Myocyte (in vitro differentiated cells): ENCODE results near the gene SLC35D2. TPM values are rescaled to one million over a fixed set of nuclear protein-coding genes. Genes with fewer than 3 reads are reported as not detected.
A peak's percentile ranks its signal among the peaks of the same experiment; 100 is the strongest.

ENCODE experiments used
- DNase-seq: peaks from one replicate; pipeline ENCODE4 v3.0.0-alpha.2; 2012; ENCODE audit warnings: low read depth
- polyA plus RNA-seq: library from polyadenylated mRNA; unstranded; fragments of >200 nt; gene quantifications from one replicate; pipeline ENCODE4 v1.2.1, GENCODE V29; 2012; ENCODE audit warnings: missing spikeins
- total RNA-seq: library from RNA; depleted of rRNA; stranded (reverse); fragments of >200 nt; gene quantifications from 2 replicates; pipeline ENCODE4 v1.2.3, GENCODE V29; 2014

The SLC35D2 gene
- 14.5 and 14.7 TPM in 2 replicates for total RNA-seq
- 8.3 TPM for polyA plus RNA-seq

- peak; percentile 78 for DNase-seq
Observed at GRCh38 chr9:96383165-96383942, at the start of gene SLC35D2. Gene SLC35D2 (minus strand): TSS chr9:96383711. CDS start chr9:96383634, 77 bp downstream.

- DNase-seq: no peak
Observed at GRCh38 chr9:96430377-96430776, 46.9 kb upstream of the SLC35D2 start.

DNA sequence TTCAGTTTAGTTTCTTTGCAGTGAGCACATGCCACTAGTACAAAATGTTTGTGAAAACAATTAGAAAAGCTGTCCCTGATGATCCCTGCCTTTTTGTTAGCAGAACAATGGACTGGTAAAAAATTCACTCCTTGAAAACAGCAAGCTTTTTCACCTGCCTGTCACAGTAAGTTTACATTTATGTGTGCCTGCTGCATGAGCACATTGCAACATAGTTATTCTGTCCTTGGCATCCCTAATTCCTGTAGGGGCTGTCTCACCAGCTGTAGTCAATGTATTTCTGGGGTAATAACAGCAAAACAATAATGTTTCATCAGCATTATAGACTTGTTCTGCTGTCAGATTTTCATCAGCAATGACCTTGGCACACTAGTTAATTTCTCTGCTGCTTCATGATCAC is 46.2 kb upstream of the SLC35D2 start:
- DNase-seq: no peak

DNA sequence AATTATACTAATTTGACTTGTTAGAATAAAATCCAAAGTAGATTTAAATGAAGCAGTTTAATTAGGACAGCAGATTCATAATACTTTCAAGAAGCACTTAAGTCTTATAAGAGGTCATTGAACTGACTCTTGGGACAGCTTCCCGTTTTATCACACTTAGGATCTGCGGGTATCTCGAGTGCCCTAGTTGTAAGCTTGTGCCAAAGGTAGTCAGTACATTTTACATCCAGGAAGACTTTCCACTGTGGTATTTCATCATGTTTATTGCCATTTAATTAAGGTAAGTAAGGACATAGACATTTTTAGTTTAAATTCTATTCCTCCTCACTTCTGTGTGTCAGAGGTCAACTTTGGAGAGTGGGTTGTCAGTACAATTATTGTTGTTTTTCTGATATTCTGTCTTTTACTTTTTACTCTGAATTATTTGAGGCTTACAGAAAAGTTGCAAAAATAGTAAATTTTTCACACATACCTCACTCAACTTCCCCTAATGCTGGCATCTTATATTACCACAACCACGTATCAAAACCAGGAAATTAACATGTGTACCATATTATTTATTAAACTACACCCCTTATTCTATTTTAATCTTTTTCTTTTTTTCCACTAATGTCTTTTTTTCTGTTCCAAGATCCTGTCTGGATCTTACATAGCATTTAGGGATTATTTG is 42.1 kb upstream of the SLC35D2 start:
- DNase-seq: no peak

DNA sequence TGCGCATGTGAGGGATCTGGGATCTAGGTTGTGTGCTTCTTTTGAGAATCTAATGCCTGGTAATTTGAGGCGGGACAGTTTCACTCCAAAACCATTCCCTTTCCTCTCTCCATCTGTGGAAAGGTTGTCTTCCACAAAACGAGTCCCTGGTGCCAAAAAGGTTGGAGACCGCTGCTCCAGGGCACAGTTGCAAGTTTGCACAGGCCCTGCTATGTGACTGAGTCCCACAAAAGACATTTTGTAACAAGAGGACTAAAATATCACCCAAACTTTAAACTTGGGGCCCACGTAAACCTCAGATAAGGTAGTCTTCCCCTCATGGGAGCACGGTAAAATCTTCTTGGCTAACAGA is 40.5 kb upstream of the SLC35D2 start:
- DNase-seq: no peak

DNA sequence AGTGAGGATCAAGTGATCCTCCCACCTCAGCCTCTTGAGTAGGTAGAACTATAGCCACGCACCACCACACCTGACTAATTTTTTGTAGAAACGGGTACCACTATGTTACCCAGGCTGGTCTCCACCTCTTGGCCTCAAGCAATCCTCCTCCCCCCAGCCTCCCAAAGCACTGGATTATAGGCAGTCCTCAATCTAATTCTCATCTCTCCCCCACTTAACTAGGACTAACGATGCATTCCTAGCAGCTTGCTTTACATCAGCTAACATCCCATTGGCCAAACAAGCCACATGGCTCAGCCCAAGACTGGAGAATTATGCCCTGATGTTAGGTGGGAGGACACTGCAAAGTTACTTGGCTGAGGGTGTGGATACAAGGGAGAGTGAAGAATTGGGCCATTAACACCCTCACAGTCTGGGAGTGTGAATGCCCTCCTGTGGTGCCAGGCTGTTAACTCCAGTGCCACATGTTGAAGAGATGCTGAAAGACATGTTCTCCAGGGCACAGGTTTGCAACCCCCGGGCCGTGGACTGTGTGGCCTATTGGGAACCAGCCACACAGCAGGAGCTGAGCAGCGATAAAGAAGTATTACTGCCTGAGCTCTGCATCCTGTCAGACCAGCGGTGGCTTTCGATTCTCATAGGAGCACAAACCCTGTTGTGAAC is 39.9 kb upstream of the SLC35D2 start:
- no peak for DNase-seq

GRCh38 chr9:96420468-96421219 is 37.1 kb upstream of the SLC35D2 start:
- peak; percentile 94 for DNase-seq

DNA sequence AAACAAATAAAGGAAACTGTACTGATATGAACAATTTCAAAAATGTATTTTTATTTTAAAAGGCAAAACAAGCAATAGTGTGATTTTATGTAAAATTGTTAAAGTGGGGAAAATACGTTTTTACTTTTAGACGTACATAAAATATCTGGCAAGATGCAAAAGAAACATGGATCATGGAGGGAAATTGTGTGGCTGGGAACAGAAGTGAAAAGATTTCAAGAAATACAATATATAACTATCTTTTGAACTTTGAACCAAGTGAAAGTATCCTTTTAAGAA is 36.1 kb upstream of the SLC35D2 start:
- no peak for DNase-seq

DNA sequence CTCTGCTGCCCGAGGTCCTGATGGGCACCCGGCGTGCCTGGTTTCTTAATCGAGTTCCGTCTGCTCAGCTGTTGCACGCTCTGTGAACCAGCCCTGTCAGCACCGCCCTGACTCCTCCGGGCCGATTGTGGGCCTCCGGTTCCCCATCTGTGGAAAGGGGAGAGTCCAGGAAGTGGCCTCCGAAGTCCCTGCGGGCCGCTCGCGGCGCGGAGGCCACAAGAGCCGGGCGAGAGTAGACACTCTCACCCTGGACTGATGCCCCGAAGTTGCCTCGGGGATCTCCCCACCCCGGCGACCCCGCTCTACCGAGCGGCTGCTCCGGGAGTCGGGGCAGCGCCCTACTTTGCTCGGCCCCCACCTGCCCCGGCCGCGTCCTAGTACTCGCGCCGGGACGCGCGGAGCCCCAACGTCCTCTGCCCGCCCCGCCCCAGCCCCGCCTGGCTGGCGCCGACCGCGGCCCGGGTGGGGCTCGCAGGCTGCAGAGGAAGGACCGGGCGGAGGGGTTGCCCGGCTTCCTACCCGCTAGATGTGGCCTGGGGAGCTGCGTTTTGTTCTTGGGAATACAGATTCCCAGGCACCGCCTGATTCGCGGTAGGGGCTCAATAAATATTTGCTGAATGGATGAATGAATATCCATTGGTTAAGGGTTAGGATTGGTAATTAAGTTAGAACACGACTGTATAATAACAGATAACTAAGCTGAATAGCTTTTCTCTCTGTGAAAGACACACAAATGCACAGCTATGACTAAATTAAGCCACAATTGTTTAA is 35.6 kb upstream of the SLC35D2 start:
- peak; percentile 87 for DNase-seq

GRCh38 chr9:96418083-96418919 is 34.8 kb upstream of the SLC35D2 start, which contains the start of gene ZNF367:
Gene ZNF367 (minus strand): TSS chr9:96418370. CDS start chr9:96418032, 338 bp downstream.
- DNase-seq: peak; percentile 99

GRCh38 chr9:96417661-96418082 is 34.2 kb upstream of the SLC35D2 start:
- no peak for DNase-seq

DNA sequence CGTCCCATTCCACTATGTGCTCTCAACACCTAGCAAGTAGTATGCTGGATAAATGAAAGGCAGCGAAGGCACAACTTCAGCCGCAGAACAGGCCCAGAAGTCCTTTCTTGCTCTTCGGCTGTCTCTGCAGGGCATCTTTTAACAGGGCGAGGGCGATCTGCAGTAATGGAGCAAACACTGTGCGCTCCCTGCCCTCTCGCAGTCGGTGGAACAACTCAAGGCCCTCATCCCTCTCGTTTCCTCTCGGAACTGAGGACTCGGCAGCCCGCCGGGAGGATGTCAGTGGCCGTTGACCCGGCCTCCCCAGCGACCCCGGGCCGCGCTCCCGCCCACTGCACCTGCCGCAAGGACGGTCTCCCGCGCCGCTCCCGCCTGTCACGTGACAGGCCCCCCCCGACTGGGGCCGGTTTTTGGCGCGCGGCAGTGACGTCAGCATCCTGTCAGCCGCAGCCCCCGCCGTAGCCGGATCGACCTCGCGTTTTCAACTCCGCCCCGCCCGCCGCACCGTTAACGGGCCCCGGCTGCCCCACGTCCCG is 33.6 kb upstream of the SLC35D2 start:
- DNase-seq: peak; percentile 87

- DNase-seq: no peak
Observed at GRCh38 chr9:96413302-96414221, 30.1 kb upstream of the SLC35D2 start.

DNA sequence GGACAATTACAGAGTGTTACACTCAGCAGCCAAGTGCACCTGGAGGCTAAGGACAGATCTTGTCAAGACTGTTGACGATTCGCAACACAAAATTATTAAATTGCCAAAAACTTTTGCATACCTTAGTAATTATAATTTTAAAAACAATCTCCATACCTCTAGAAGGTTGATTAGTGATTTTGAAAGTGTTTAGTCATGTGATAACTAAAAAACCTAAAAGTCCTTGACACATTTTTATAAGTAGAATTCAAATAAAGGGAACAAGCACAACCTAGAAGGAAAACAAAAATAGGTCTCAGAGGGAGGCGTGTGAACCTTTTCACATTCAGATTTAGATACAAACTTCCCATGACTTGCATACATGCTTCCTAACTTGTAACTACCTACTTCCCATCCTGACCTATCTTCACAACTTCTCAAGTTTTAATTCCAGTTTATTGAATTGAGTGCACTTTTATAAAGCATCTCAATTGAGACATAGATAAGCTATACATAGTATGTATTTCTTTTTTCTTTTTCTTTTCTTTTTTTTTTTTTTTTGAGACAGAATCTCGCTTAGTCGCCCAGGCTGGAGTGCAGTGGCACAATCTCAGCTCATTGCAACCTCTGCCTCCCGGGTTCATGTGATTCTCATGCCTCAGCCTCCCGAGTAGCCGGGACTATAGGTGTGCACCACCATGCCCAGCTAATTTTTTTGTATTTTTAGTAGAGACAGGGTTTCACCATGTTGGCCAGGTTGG is 28.8 kb upstream of the SLC35D2 start:
- DNase-seq: no peak

DNA sequence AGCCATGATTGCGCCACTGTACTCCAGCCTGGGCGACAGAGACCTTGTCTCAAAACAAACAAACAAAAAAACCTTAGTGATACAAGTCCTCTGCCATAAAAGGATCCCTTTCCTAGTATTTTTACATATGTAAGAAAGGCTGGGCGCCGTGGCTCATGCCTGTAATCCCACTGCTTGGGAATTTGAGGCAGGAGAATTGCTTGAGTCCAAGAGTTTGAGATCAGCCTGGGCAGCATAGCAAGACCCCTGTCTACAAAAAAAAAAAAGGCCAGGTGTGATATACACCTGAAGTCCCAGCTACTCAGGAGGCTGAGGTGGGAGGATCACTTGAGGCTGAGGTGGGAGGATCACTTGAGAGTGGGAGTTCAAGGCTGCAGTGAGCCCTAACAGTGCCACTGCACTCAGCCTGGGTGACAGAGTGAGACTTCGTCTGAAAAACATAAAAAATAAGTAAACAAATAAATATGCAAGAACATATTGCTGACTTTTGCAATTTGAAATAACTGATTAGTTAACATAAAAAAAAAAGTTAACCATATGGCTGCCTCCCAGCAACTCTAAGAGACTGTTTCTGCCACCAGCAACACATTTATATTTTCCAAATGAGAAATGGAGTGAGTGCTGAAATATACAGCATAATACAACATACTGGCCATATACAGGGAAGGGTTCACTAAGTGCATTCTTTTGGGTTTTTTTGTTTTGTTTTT is 27.8 kb upstream of the SLC35D2 start:
- no peak for DNase-seq

- DNase-seq: no peak
Observed at GRCh38 chr9:96408409-96409280, 25.1 kb upstream of the SLC35D2 start.
